Keratinocyte (primary cell): Measurements from ENCODE around the gene CDKAL1. TPM values are rescaled to one million over a fixed set of nuclear protein-coding genes. Genes with fewer than 3 reads are reported as not detected.

ENCODE experiments used
- DNase-seq: peaks from one replicate; pipeline ENCODE4 v3.0.0-alpha.2; 2011; ENCODE audit warnings: low read depth, missing footprints, low spot score
- FAIRE-seq: peaks from 2 replicates; lab custom pipeline; 2011; peaks lifted over from hg19 to GRCh38; lab: Jason Lieb, UNC
- H2AFZ ChIP-seq: 2 replicates; pipeline ENCODE4 v1.6.0; 2012; ENCODE audit warnings: low read length, control low read depth, inconsistent platforms; ENCODE audit not compliant: control insufficient read depth
- H3K27ac ChIP-seq: 2 replicates; pipeline ENCODE4 v1.5.1; 2011; ENCODE audit warnings: low read length; ENCODE audit not compliant: control insufficient read depth, insufficient read depth
- H3K27me3 ChIP-seq: 3 replicates; pipeline ENCODE4 v1.6.0; 2011; ENCODE audit warnings: low read length; ENCODE audit not compliant: control insufficient read depth, insufficient read depth; ENCODE audit errors: extremely low read depth
- H3K36me3 ChIP-seq, 2 experiments: 2 replicates in 1 of 2; 3 replicates in 1 of 2; pipeline ENCODE4 v1.5.1; 2011; ENCODE audit warnings: low read length in 2 of 2, mild to moderate bottlenecking in 1 of 2; ENCODE audit not compliant: control insufficient read depth in 2 of 2, insufficient read depth in 2 of 2; ENCODE audit errors: extremely low read depth in 1 of 2
- H3K4me1 ChIP-seq: 3 replicates; pipeline ENCODE4 v1.5.1; 2011; ENCODE audit warnings: low read length; ENCODE audit not compliant: control insufficient read depth, insufficient read depth; ENCODE audit errors: extremely low read depth
- H3K4me2 ChIP-seq: 3 replicates; pipeline ENCODE4 v1.6.0; 2011; ENCODE audit warnings: low read depth, low read length; ENCODE audit not compliant: control insufficient read depth, insufficient read depth; ENCODE audit errors: extremely low read depth
- H3K4me3 ChIP-seq, 3 experiments: fragments of 200-600 bp in 1 of 3; sonication (generic) in 1 of 3; 2 replicates in 2 of 3; 3 replicates in 1 of 3; pipeline ENCODE4 v1.5.1; 2011 to 2016; ENCODE audit warnings: low read length in 3 of 3, mild to moderate bottlenecking in 3 of 3, control low read depth in 2 of 3, inconsistent platforms in 1 of 3, low read depth in 1 of 3, mixed read lengths in 1 of 3, mixed run types in 1 of 3, moderate library complexity in 1 of 3; ENCODE audit not compliant: control insufficient read depth in 2 of 3, insufficient read depth in 2 of 3; ENCODE audit errors: extremely low read depth in 1 of 3
- H3K79me2 ChIP-seq: 2 replicates; pipeline ENCODE4 v1.6.0; 2012; ENCODE audit warnings: low read length; ENCODE audit not compliant: control insufficient read depth, insufficient read depth
- H3K9ac ChIP-seq: 3 replicates; pipeline ENCODE4 v1.6.0; 2011; ENCODE audit warnings: low read length; ENCODE audit not compliant: control insufficient read depth, insufficient read depth; ENCODE audit errors: extremely low read depth
- H3K9me1 ChIP-seq: 3 replicates; pipeline ENCODE4 v1.6.0; 2011; ENCODE audit warnings: low read length; ENCODE audit not compliant: control insufficient read depth, insufficient read depth; ENCODE audit errors: extremely low read depth
- H3K9me3 ChIP-seq: 2 replicates; pipeline ENCODE4 v1.5.1; 2012; ENCODE audit warnings: low read depth, low read length; ENCODE audit not compliant: control insufficient read depth
- H4K20me1 ChIP-seq: 3 replicates; pipeline ENCODE4 v1.6.0; 2011; ENCODE audit warnings: low read length; ENCODE audit not compliant: control insufficient read depth, insufficient read depth; ENCODE audit errors: extremely low read depth
- CTCF ChIP-seq, 3 experiments: IDR thresholded peaks in 1 of 3; conservative IDR thresholded peaks in 1 of 3; optimal IDR thresholded peaks in 1 of 3; 2 replicates in 2 of 3; 3 replicates in 1 of 3; pipeline versions ENCODE3 to v1.5.1; 2011; ENCODE audit warnings: low read length in 3 of 3, mild to moderate bottlenecking in 3 of 3, moderate library complexity in 2 of 3, control low read depth in 1 of 3, inconsistent platforms in 1 of 3; ENCODE audit not compliant: insufficient read depth in 2 of 3; ENCODE audit errors: extremely low read depth in 1 of 3
- EZH2 ChIP-seq: IDR thresholded peaks from one replicate; pipeline ENCODE4 v1.6.1; 2012; ENCODE audit warnings: inconsistent platforms, mild to moderate bottlenecking, low read length, moderate library complexity
- dilution Hi-C: fragments of 300-500 bp; cut with MboI; formaldehyde crosslinking; loops from one replicate; pipeline ENCODE4 v1.7.0; 2020; ENCODE audit warnings: low sequenced_read_pairs; ENCODE audit not compliant: extremely low pct_ligation_motif_present
- polyA plus RNA-seq, 5 experiments: library from polyadenylated mRNA; depleted of rRNA in 3 of 5; stranded (reverse) in 3 of 5; stranded (forward) in 1 of 5; unstranded in 1 of 5; fragments of >200 nt; gene quantifications; 1 replicate in 1 of 5; 2 replicates in 3 of 5; 3 replicates in 1 of 5; pipeline versions ENCODE4 v1.2.1 to v1.2.3, GENCODE V29; 2011 to 2012; ENCODE audit warnings: missing spikeins in 2 of 5, low read depth in 1 of 5, low replicate concordance in 1 of 5

Gene CDKAL1
- polyA plus RNA-seq, 1 donor (not counting 4 experiments of a cell fraction or from before 2014, with no cell fraction given), result 5.6 TPM

- DNase-seq (no peak), FAIRE-seq (no peak)
- TF ChIP-seq EZH2 (no peak), CTCF (optimal IDR thresholded peaks at IDR 0.05 in 1 of 3, IDR thresholded peaks at IDR 0.05 in 1 of 3, conservative IDR thresholded peaks at IDR 0.05 in 1 of 3; ENCODE audit: extremely low read depth in 1 of 3, insufficient read depth in 2 of 3, low read length in 3 of 3) (no peak)
- no peaks in the 10 kb centered on the region for H4K20me1 ChIP-seq
- H3K4me3 ChIP-seq, result no peak overlapping the region
- dilution Hi-C loops, result no loop called here
- H3K36me3 ChIP-seq, result no peaks in the 10 kb centered on the region
- H3K27me3 ChIP-seq, result no peaks in the 10 kb centered on the region
- H3K9ac ChIP-seq, result no peak overlapping the region
- H3K4me1 ChIP-seq, result no peaks in the 10 kb centered on the region
- no peak overlapping the region for H3K4me2 ChIP-seq
- H3K9me1 ChIP-seq, result no peaks in the 10 kb centered on the region
- no peaks in the 10 kb centered on the region for H3K79me2 ChIP-seq
- no peaks in the 10 kb centered on the region for H3K9me3 ChIP-seq
- H2AFZ ChIP-seq, result no peak overlapping the region
- no peak overlapping the region for H3K27ac ChIP-seq
Observed at GRCh38 chr6:21132446-21132845, 598.2 kb downstream of the CDKAL1 start.

- Histone ChIP-seq H3K9me3 (no peaks in the 10 kb centered on the region), H3K4me3 (no peak overlapping the region), H3K4me1 (no peaks in the 10 kb centered on the region), H3K9me1 (no peaks in the 10 kb centered on the region), H3K4me2 (no peak overlapping the region), H3K36me3 (no peaks in the 10 kb centered on the region), H3K9ac (no peak overlapping the region), H3K27ac (no peak overlapping the region), H4K20me1 (no peaks in the 10 kb centered on the region), H2AFZ (no peak overlapping the region), H3K27me3 (no peaks in the 10 kb centered on the region), H3K79me2 (no peaks in the 10 kb centered on the region)
- no peak for FAIRE-seq
- no peak for TF ChIP-seq EZH2
- no peak for TF ChIP-seq CTCF (optimal IDR thresholded peaks at IDR 0.05 in 1 of 3, IDR thresholded peaks at IDR 0.05 in 1 of 3, conservative IDR thresholded peaks at IDR 0.05 in 1 of 3; ENCODE audit: extremely low read depth in 1 of 3, insufficient read depth in 2 of 3, low read length in 3 of 3)
- dilution Hi-C loops, result no loop called here
- DNase-seq, result no peak
Observed at GRCh38 chr6:21132856-21133838, 598.9 kb downstream of the CDKAL1 start.
